HCT116 (cell line): Measurements from ENCODE around the gene MYLK4.
A peak's percentile ranks its signal among the peaks of the same experiment; 100 is the strongest.

Experiments used
- ELF1 ChIP-seq: IDR thresholded peaks from 2 replicates; pipeline ENCODE4 v1.6.1; 2012; ENCODE audit warnings: low read depth, borderline replicate concordance
- JUND ChIP-seq: IDR thresholded peaks from 2 replicates; pipeline ENCODE4 v1.6.1; 2012
- POLR2A ChIP-seq: IDR thresholded peaks from 2 replicates; pipeline ENCODE4 v1.7.0; 2011; ENCODE audit warnings: borderline replicate concordance; ENCODE audit not compliant: insufficient read depth, insufficient read length; ENCODE audit errors: extremely low read depth
- RAD21 ChIP-seq: IDR thresholded peaks from 2 replicates; pipeline ENCODE4 v1.6.1; 2012; ENCODE audit warnings: low read depth, mild to moderate bottlenecking
- SIN3A ChIP-seq: IDR thresholded peaks from 2 replicates; pipeline ENCODE4 v1.6.1; 2012; ENCODE audit warnings: low read depth
- SP1 ChIP-seq: IDR thresholded peaks from 2 replicates; pipeline ENCODE4 v1.6.1; 2012; ENCODE audit warnings: low read depth
- ZNF274 ChIP-seq: fragments of 200-500 bp; sonication (Bioruptor generic); IDR thresholded peaks from 2 replicates; pipeline ENCODE4 v1.6.1; 2014; ENCODE audit warnings: mild to moderate bottlenecking, low read depth, low read length, inconsistent platforms
- TF ChIP-seq, protein P1 (sequence below): IDR thresholded peaks from 2 replicates; pipeline ENCODE4 v1.6.1; 2012
- TF ChIP-seq, protein P2 (sequence below), 3 experiments: fragments of 200-600 bp in 1 of 3; sonication (generic) in 1 of 3; IDR thresholded peaks in 2 of 3; conservative IDR thresholded peaks in 1 of 3; 2 replicates each; pipeline ENCODE4 v1.5.1; 2012 to 2017; ENCODE audit warnings: low read depth in 2 of 3, low read length in 2 of 3, antibody characterized with exemption in 1 of 3, borderline replicate concordance in 1 of 3, control low read depth in 1 of 3, mild to moderate bottlenecking in 1 of 3, mixed read lengths in 1 of 3, mixed run types in 1 of 3, moderate library complexity in 1 of 3; ENCODE audit not compliant: insufficient read depth in 1 of 3
- TF ChIP-seq, protein P3 (sequence below): IDR thresholded peaks from 2 replicates; pipeline ENCODE4 v1.6.1; 2012

DNA sequence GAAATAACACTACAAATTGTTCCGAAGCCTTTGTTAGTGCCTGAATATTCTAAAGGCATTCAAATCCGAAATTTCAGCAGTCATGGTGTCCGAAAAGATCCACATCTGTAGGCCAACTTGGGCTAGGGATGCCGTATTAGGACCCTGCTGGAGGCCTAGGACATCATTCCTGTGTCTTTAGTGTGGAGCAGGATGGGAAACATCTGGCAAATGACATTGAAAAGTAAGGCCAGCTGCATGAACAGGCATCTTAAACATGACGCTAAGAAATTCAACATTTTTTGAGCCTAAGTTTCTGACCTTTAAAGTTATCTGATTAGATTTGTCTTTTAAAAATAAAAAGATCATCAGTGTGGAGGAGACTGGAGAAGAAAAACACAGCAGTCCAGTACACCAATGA lies 91.3 kb downstream of the MYLK4 start:
- TF ChIP-seq, protein P1, sequence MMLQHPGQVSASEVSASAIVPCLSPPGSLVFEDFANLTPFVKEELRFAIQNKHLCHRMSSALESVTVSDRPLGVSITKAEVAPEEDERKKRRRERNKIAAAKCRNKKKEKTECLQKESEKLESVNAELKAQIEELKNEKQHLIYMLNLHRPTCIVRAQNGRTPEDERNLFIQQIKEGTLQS, result no peak
- TF ChIP-seq, protein P2, sequence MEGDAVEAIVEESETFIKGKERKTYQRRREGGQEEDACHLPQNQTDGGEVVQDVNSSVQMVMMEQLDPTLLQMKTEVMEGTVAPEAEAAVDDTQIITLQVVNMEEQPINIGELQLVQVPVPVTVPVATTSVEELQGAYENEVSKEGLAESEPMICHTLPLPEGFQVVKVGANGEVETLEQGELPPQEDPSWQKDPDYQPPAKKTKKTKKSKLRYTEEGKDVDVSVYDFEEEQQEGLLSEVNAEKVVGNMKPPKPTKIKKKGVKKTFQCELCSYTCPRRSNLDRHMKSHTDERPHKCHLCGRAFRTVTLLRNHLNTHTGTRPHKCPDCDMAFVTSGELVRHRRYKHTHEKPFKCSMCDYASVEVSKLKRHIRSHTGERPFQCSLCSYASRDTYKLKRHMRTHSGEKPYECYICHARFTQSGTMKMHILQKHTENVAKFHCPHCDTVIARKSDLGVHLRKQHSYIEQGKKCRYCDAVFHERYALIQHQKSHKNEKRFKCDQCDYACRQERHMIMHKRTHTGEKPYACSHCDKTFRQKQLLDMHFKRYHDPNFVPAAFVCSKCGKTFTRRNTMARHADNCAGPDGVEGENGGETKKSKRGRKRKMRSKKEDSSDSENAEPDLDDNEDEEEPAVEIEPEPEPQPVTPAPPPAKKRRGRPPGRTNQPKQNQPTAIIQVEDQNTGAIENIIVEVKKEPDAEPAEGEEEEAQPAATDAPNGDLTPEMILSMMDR (IDR thresholded peaks at IDR 0.05 in 2 of 3, conservative IDR thresholded peaks at IDR 0.05 in 1 of 3; ENCODE audit: borderline replicate concordance in 1 of 3, insufficient read depth in 1 of 3, low read depth in 2 of 3, low read length in 2 of 3), result no peak
- no peak for TF ChIP-seq ZNF274
- TF ChIP-seq, protein P3, sequence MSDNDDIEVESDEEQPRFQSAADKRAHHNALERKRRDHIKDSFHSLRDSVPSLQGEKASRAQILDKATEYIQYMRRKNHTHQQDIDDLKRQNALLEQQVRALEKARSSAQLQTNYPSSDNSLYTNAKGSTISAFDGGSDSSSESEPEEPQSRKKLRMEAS, result no peak
- no peak for TF ChIP-seq SP1
- no peak for TF ChIP-seq POLR2A
- TF ChIP-seq RAD21, result no peak
- no peak for TF ChIP-seq SIN3A
- no peak for TF ChIP-seq ELF1
- 0 out of 2 replicates have a peak, but pooled peaks have one; percentile 2 for TF ChIP-seq JUND
